Medulla oblongata (tissue), 1 donor: ENCODE data around the gene PRCD.
"Not testable (repeated sequence)": the region's sequence is repeated elsewhere in the genome, so short reads cannot be mapped to it uniquely, and the experiment has no call there.

Experiments used
- DNase-seq: peaks from one replicate; pipeline ENCODE4 v3.0.0-alpha.2; 2015; ENCODE audit errors: extremely low spot score

The PRCD gene

DNA sequence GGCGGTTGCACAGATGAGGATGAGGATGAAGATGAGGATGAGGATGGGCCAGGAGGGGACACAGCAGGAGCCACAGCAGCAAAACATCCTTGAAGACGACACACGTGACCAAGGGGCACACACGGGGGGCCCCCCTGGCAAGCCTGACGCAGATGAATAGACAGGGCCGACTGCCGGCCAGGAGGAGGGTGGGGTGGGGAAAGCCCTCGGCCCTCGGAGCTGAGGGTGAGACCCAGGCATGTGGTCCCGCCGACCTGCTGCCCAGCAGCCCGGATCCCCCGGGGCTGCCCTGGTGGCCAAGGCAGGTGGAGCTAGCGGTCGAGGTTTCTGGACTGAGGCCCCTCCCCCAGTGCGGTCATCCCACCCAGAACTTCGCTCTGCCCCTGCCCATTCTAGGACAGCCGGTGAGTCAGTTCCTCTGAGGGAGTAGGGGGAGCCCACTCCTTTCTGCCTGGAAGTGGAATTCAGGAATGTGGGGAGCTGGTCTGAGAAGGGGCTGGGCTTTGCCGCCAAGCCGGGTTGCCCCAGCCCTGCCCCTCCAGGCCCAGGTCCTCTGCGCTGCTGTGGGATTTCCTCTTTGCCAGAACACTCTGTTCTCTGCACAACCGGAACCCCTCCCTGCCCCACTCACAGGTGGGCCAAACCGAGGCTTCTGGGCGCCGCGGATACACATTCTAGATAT, 12.3 kb upstream of the PRCD start:
- no peak for DNase-seq

DNA sequence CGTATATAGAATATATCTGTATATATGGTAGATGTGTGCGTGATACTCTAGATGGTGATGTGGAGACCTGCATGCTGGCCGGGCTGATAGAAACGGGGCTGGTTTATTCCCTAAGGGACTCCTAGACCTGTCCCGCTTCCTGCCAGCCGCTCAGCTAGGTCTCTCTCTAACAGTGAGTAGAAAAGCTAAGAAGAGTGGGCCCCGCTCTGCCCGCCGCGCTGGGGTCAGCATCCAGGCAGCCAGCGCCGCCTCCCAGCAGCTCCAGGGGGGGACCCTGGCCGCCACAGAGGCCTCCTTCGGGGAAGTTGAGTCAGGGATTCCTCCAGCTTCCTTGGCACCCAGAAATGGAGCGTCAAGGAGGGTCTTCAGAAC, 11.7 kb upstream of the PRCD start:
- no peak for DNase-seq

DNA sequence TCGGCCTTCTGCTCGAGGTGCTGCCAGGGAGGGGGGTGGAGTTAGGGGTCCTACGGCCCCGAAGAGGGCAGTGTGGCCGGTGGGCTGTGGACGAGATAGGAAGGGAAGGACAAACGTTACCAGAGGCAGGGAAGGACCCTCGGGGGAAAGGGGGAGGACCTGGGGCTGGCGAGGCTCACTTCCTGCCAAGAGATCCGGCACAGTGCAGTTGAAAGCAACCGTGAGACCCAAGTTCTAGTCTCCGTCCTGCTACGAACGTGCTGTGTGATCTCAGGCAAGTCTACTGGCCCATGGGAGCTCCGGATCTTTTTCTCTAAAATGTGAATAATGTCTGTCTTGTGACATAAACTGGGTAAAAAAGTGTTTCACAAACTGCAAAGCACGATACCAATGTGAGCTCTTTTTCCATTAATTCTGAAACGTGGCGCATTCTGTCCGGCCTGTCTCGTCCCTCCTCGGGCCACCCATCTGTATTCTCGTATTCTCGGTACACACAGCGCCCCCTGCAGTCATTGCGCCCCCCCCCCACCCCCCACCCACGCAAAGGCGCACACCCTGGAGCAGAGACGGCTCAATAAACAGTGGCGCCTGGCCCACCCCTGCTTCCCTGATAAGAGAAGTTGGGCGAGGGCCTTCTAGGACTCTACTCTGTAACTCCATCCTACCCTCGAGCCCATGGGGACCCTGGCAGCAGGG, 11.2 kb upstream of the PRCD start:
- no peak for DNase-seq

DNA sequence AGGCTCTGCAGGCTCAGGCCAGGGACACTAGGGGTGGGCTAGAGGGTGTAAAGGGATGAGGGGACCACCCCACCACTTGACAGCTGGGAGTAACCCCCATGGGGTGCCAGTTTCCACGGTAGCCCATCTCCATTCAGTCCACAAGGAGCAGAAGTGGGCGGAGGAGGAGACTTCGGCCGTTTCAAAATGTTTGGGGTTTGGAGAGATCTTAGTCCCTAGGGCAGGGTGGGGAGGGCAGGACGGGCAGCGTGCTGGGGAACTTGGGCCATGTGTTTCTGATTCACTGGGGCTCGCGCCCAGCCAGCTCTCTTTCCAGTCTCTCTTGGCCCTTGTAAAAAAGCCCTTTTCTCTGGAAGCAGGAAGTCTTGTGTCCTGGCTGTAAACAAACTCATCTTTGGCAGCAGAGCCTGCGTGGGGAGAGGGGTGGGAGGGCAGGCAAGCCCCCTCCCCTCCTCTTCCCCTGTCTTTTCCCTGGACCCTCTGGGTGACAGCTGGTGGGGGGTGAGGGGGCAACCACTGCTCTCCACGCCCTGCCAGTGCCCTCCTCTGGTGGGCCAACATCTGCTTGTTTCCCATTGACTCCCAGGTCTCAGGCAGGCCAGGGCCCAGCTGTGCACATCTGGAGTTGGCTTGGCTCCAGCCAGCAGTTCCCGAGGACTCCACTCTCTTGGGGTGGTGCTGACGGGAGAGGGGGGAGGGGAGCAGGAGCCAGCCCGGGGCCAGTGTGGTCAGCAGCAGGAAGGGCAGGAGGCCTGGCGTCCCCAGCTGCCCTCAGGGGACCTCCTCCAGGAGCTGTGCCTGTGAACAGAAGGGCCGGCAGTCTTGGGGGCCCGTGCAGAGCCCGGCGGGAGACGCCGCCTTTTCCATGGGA, 10.4 kb upstream of the PRCD start:
- DNase-seq, result peak; percentile 88

DNA sequence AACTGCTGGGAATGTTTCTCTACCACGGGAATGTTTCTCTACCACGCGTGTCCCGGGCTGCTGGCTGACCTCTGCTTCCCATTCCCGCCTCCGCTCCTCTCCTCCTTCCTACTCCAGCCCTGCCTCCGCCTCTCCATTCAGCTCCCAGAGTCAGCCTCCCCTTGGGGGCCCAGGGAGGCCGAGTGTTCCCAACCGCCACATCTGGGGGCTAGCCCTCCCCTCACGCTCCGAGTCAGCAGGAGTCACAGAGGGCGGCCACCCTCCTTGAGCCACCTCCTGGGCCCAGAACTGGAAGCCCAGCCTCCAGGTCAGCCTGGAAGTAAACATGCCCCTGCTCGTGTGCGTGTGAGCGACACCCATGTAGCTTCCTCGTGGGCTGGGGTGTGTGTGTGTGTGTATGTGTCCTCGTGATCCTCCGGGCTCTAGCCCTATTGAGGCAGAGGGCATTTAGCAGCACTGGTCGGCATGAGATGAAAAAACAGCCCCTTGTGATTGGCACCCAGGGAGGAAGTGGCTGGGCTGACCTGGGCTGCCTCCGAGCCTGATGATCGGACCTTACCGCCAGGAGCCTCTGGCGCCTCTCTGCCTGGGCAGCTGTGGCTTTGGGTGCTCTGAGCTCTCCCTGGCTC, 9.6 kb upstream of the PRCD start:
- no peak for DNase-seq

DNA sequence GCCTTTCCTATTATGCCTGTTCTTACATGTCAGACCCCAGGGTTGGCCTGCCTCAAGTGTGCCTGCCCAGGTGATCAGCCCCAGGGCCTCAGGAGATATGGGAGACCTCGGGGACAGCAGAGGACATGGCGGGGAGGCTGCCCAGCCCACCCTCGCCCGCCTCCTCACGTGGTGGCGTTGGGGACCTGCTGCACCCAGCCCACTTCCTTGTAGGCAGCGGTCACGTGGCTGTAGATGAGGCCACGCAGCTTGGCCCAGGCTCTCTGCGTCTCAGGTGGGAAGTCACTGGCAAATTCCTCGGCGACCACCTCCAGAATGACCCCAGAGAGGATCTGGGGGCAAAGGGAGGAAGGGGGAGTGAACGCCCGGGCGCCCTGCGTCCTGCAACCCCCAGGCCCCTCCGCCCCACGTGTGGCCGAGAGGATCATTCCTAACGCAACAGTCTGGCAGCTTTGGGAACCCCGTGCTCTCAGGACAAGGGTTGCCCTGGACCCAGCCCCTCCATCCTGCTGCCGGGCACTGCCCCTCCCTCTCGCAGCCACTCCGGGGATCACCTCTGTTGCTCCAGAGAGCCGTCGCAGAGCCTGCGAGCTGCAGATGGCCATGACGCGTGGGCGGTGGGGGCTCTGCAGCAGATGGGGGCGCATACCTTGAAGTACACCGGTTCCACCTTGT, 8.9 kb upstream of the PRCD start:
- no peak for DNase-seq

DNA sequence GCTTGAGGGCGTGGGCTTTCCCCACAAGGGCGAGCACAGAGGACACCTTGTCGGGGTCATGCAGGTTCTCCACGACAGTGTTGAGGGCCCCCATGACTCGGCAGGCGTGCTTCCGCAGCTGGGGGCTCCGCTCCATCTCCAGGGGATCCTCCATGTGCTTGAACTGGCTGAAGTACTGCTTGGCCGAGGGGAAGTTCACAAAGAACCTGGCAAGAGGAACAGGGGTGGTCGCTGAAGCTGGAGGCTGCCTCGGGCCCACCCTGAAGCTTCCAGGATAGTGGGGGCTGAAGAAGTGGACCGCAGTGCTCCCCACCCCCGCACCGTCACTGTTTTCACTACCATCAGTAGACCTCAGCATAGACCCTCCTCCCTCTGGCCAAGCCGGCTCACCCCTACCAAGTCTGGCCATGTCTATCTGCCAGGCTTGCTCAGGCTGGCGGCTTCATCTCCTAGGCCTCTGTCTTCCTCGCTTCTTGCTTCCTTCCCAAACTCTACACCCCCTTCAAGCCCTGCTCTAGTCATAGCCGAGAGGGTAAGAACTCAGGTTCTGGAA, 8.3 kb upstream of the PRCD start:
- DNase-seq, result no peak

DNA sequence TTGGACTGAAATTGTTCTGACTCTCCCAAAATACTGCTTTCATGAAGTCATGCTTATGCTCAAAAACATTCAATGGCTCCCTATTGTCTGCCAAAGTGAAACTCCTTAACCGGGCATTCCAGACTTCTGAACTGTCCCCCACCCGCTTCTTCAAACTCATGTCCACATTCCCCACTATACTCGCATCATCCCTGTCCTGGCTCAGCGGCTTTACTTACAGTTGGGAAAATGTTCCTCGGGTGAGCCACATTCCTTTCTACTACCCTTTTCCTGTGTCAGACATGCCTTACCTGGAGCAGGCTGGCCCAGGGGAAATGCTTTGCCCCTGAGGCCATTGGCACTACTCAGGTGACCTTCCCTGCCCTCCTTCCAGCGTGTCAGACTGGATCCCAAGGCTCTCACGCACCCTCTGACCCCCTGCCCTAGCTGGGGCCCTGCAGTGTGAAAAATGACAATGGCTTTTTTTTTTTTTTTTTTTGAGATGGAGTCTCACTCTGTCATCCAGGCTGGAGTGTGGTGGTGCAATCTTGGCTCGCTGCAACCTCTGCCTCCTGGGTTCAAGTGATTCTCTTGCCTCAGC, 7.7 kb upstream of the PRCD start:
- no peak for DNase-seq

DNA sequence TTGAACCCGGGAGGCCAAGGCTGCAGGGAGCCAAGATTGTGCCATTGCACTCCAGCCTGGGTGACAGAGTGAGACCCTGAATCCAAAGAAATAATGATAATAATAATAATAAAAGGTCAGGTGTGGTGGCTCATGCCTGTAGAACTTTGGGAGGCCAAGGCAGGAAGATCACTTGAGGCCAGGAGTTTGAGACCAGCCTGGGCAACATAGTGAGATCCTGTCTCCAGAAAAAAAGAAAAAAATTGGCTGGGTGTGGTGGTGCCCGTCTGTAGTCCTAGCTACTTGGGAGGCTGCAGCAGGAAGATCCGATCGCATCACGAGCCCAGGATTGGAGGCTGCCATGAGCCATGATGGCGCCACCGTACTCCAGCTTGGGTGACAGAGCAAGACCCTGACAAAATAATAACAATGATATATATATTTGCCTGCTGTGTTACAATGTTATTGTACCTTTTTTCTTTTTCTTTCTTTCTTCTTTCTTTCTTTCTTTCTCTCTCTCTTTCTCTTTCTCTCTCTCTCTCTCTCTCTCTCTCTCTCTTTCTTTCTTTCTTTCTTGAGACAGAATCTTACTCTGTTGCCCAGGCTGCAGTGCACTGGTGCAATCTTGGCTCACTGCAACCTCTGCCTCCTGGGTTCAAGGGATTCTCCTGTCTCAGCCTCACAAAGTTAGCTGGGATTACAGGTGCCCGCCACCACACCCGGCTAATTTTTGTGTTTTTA, 6.0 kb upstream of the PRCD start:
- not testable (repeated sequence) for DNase-seq

DNA sequence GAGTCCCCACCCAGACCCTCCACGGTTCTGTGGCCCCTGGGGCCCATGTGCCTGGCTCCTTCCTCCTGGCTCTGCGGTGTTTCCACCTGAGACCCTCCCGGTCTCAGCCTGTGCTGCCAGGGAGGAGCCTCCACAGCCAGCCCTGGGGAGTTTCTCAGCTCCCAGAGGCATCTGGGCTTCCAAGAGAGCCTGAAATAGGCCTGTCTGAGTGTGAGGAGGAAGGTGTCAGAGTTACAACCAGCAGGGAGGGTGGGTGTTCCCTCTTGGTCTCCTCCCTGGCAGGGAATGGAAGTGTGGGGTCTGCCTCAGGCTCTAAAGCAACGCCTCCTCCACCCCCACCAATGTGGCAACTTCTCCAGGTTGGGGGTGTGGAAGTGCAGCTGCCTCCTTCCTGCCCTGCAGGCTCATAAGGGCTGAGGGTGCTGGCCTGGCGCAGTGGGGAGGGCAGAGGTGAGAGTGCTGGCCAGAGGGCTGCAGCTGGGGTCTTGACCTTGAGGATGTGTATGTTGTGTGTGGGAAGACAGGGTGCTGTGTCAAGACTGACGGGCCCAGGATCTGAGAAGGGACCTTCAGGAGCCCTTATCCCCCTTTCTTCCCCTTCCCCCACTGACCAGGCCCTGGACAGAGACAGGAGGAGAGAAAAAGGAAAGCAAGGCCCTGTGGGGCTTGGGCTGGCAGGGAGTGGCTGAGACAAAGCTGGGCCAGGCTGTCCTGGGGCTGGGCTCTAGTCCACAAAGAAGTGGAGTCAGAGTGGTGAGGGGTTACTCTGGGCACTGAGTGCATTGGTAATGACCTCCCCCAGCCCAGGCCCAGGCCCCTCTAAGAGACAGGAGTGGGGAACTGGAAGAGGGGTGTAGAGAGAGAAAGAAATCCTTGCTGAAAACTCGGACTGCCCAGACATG, 4.8 kb upstream of the PRCD start:
- DNase-seq, result no peak

DNA sequence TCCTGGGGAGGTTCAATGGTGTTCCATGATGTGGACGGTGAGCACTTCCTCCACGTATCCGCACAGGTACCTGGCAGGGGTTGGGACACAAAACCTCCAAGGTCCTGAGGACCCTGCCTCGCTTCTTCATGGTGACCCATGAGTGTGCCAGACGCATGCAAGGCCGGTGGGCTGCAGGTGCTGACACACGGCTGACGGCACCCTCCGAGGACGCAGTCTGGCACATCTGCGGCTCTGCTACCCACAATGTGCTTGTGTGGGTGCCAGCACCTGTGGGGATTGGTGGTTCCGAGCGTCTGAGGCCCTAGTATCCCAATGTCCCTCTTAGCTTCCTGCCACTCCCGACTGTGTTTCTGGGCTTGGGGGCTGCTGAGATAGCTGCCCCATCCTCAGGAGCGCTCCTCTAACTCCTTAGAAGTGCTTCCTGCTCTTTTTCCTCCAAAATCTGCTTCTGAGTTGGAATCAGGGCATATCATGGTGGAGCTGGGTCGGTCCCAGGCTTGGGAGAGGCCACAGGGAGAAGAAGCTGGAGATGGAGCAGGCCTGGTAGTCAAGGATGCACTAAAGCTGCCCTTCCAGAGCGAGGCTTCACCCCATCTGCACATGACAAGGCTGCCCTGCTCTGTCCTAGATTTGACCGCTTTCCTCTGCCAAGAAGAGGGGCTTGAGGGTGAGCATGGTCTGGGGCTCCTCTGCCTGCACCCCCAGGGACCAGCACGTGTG, 3.9 kb upstream of the PRCD start:
- no peak for DNase-seq

DNA sequence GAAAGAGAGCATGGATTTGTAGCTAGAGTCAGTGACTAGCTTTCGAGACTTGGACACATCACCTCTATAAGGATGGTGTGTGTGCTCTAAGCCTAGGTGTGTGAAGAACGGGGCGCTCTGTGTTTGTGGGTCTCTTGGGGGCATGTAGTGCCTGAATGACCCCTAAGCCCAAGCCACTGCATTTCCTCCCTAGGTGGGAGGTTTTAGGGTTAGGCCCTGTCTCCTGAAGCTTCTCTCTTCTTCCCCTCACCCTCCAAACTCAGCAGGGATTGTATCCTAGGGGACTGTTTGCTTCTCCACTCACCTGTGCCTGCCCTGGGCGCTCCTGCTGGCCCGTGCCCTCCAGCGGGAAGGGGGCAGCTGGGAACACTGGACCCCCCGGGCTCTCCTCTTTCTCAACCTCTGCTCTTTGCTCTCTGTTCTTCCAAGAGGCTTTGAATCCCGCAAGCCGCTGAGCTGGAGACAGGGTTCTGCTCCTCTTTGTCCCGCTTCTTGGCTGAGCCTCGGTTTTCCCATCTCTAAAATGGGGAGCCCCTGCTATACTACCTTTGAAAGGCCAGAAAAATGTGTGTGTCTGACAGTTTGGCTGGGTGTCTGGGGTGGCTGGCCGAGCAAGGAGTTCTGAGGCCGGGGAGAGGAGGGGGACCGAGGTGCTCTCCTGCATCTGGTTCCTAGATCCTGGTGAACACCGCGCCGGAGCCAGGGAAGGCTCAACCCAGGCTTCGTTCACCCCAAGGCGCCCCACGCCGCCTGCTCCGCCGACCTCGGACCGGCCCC, 3.1 kb upstream of the PRCD start:
- DNase-seq, result no peak

DNA sequence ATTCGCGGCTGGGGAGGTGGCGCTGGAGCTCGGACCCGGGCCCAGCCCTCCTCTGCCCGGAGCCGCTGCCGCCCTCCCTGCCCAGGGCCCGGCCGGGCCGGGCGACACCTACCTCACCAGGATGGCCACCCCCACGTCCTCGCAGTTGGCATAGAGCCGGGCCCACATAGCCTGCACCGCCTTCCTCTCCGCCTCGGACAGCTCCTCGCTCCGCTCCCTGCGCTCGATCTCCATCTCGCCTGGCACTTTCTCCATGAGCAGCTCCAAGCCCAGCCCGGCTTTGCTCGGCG, 2.6 kb upstream of the PRCD start:
- no peak for DNase-seq

DNA sequence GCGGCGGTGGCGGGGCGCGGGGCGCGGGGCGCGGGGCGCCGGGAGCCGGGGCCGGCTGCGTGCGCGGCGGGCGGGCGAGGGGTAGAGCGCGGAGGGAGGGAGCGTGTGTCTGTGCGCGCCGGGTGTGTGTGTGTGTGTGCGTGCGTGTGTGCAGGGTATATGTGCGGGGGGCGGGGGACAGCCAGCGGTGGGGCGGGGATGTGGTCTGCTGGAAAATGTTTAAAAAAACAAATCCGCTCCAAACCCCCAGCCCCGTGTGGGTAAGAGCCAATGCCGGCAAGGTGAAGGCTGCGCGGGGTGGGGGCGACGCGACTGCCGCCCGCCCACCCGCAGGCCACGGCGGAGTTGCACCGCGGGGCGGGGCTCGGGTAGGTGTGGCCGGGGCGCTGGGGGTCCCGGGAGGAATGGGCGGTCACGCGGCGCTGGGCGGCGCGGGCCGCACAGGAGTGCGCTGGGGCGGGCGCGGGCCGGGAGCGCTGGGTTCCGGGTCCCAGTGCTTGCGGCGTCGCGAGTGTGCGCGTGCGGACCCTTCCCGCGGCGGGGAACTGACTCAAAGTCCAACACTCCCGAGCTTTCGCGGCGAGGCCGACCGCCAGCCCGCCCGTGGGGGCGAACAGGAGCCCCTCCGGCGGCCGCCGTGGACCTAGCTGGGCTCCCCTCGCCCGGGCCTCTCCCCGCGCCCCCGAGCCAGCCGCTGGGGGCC, 2.1 kb upstream of the PRCD start, which contains the start of gene CYGB:
Gene CYGB, minus strand, starts transcription at position 132 of the 703 bp plus-strand sequence. CDS start 167 bp downstream, outside the sequence.
- DNase-seq, result no peak

DNA sequence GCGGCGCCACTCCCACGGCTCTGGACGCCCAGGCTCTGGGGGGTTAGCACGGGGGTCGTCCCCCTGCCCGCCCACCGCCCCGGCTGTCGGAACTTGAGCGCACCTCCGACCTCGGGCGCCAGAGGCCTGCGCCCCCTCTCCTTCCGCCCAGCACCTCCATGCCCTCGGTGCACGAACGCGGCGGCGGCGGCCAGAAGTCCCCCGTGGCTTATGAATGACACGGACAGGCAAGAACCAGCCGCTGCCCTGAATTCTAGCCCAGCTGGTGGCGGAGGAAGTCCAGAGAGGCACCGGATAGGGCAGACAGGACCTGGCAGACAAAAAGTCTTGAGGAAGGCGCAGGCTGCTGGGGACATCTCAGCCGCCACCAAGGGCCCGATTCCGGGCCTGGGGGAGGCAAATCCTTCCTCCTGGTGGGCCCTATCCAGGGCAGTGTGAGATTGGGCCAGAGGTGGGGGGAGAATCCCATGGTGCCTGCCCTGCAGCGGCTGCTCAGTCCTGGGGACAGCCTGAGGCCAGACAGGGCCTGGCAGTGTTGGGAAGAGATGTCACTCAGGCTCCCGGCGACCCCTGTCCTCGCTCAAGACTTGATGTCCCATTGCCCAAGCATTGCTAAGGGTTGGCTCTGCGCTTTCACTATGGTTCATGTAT, 1.4 kb upstream of the PRCD start:
- no peak for DNase-seq

DNA sequence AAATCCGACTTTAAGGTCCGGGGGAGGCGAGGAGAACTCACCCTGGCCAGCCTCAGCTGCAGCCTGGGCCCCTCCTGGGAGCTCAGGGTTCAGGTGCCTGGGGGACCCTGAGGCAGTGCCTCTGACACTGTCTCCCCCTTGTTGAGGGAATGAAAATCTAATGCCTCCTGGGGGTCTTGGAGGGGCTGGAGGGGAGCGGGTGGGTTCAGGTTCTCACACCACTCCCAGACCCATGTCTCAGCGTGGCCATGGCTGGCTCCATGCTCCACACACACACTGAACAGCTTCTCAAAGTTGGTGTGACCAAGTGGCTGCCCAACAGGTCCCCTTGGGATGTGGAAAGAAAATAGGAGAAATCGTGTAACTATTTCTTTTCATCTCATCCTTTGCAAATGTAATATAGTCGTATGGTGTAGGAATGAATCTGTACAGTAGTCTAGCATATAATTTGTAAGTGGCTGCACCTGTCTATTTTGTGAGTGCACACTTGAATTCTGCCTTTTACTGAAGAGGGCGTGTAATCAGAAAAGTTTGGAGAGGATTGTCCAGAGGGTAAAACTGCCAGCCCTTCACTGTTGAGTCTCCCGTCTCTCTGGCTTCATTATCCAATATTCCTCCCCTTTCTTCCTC, 788 bp upstream of the PRCD start:
- DNase-seq, result no peak
